Measurements from ENCODE around the gene DDA1. TPM values are rescaled to one million over a fixed set of nuclear protein-coding genes. Genes with fewer than 3 reads are reported as not detected.

DDA1 gene
- total RNA-seq, 2 donors from 2014 or later: 47.7 to 49.2 TPM

- ATAC-seq: no peak
- DNase-seq: peak in 1 of 2 donors; percentile 29
- intact Hi-C loops (cut with DNase I, micrococcal nuclease): no loop called here
Observed at GRCh38 chr19:17325881-17326594, 16.7 kb downstream of the DDA1 start.

- ATAC-seq (no peak), DNase-seq (no peak)
- intact Hi-C loops (cut with DNase I, micrococcal nuclease): no loop called here
Observed at GRCh38 chr19:17326595-17326966, 17.2 kb downstream of the DDA1 start.

- intact Hi-C loops (cut with DNase I, micrococcal nuclease): no loop called here
- no peak for DNase-seq
- ATAC-seq: no peak
Observed at GRCh38 chr19:17327068-17327653, 17.8 kb downstream of the DDA1 start.

- intact Hi-C loops (cut with DNase I, micrococcal nuclease): no loop called here
- DNase-seq (peak; percentile 90 to 91), ATAC-seq (peak; percentile 84)
Observed at GRCh38 chr19:17327654-17328516, 18.5 kb downstream of the DDA1 start.

GRCh38 chr19:17328517-17329365, 19.4 kb downstream of the DDA1 start:
- intact Hi-C loops (cut with DNase I, micrococcal nuclease): no loop called here
- DNase-seq (peak in 1 of 2 donors; percentile 37), ATAC-seq (peak; percentile 12)

GRCh38 chr19:17329366-17330261, 20.3 kb downstream of the DDA1 start:
- ATAC-seq: no peak
- intact Hi-C loops (cut with DNase I, micrococcal nuclease): no loop called here
- no peak for DNase-seq

- no peak for ATAC-seq
- intact Hi-C loops (cut with DNase I, micrococcal nuclease): no loop called here
- peak in 1 of 2 donors; percentile 10 for DNase-seq
Observed at GRCh38 chr19:17330262-17331044, 21.1 kb downstream of the DDA1 start.

- ATAC-seq (no peak), DNase-seq (peak in 1 of 2 donors; percentile 16)
- intact Hi-C loops (cut with DNase I, micrococcal nuclease): no loop called here
Observed at GRCh38 chr19:17331045-17331558, 21.7 kb downstream of the DDA1 start.

- intact Hi-C loops (cut with DNase I, micrococcal nuclease): no loop called here
- DNase-seq (no peak), ATAC-seq (no peak)
Observed at GRCh38 chr19:17332360-17332676, 23.0 kb downstream of the DDA1 start.

GRCh38 chr19:17332677-17333581, 23.6 kb downstream of the DDA1 start:
- ATAC-seq (no peak), DNase-seq (peak in 1 of 2 donors; percentile 35)
- intact Hi-C loops (cut with DNase I, micrococcal nuclease): no loop called here

- ATAC-seq (no peak), DNase-seq (peak in 1 of 2 donors; percentile 49)
- intact Hi-C loops (cut with DNase I, micrococcal nuclease): no loop called here
Observed at GRCh38 chr19:17333611-17334413, 24.4 kb downstream of the DDA1 start.

- DNase-seq: peak; percentile 97 to 98
- intact Hi-C loops (cut with DNase I, micrococcal nuclease): no loop called here
- ATAC-seq: peak; percentile 71
Observed at GRCh38 chr19:17334414-17335409, 25.3 kb downstream of the DDA1 start, which contains the start of gene ANO8. ANO8 (minus strand) TSS chr19:17334855; CDS start chr19:17334670, 185 bp downstream.

- no peak for ATAC-seq
- intact Hi-C loops (cut with DNase I, micrococcal nuclease): no loop called here
- peak in 1 of 2 donors; percentile 24 for DNase-seq
Observed at GRCh38 chr19:17335575-17335974, 26.2 kb downstream of the DDA1 start.
